ENCODE measurements around the gene ADD1.
A peak's percentile ranks its signal among the peaks of the same experiment; 100 is the strongest.
"Not testable (repeated sequence)": the region's sequence is repeated elsewhere in the genome, so short reads cannot be mapped to it uniquely, and the experiment has no call there.

The ADD1 gene

GRCh38 chr4:2947926-2948325, 104.3 kb downstream of the ADD1 start:
- DNase-seq: no peak

DNA sequence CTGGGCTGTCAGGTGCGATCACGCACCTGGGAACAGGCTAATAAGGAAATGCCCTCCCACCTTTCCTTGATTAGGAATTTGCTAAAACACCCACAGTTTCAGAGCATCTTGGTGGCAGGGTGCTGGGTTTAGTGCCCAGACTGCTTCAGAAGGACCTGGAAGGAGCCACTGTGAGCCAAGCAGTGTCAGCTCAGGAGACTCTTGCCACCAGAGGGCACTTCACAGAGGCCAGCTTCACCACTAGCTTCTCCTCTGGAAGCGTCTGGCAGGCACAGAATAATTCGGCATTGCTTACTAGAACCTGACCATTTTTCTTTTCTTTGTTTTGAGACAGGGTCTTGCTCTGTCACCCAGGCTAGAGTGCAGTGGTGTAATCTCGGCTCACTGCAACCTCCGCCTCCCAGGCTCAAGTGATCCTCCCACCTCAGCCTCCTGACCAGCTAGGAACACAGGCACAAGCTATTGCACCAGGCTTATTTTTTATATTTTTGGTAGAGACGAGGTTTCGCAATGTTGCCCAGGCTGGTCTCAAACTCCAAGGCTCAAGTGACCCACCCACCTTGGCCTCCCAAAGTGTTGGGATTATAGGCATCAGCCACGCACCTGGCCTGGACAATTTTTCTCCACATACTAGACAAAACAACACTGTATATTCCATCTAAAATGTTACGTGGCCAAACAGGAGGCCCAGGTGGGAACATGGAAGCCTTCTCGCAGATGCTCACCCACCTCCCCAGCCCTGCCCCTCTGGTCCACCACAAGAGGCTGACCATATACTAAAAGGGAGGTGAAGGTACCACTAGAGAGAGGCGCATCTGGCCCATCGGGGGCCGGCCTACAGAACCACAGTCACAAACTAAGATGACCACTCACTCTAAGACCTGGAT, 105.5 kb downstream of the ADD1 start:
- DNase-seq: peak; percentile 13

DNA sequence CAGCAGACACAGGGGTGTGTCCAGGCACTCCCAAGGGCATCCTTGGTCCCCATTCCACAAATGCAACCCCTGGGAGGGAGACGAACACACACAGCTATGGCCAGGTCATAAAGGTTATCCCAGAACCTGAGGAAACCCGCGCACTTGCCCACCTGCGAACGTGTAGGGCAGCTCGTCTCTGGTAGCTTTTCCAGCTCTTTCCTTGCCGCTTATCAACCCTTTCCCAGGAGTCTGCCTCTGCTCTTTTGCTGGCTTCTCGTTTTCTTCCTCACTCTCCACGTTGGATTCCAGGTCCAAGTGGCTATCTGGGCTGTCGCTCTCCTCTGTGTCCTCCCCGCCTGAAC, 106.1 kb downstream of the ADD1 start:
- DNase-seq: no peak

DNA sequence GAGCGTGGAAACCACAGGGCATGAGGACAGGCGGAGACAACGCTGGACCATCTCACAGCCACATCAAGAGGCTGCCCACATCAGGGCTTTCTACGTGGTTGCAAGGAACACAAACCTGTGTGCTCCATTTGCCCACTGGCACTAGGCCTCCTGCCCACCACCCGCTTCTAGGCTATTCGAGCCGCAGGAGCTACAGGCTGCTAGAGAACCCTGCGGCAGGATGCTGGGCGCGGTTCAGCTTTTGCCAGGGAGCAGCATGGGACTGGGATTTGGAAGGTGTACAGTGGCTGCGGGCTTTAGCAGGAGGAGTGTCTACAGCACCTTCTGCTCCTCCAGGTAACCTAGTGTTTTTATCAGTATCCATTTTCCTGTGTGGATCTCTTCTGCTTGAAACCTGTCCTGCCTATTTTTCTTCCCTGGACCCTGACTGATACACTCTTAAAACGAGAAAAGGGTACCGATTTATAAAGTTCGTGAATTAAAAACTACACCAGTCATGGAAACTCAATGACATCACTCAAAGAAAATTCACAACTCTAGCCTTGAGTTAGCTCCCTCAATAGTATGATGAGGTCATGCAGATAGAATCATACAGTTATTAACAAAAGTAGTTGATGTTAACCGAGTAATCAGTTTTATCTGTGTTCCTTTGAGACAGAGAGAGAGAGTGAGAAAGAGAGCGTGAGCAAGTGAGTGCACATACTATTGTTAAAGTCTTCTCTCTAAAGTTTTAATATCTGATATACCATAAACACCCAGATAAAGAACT, 106.8 kb downstream of the ADD1 start:
- no peak for DNase-seq

- no peak for DNase-seq
Observed at GRCh38 chr4:2953496-2953895, 109.9 kb downstream of the ADD1 start.

DNA sequence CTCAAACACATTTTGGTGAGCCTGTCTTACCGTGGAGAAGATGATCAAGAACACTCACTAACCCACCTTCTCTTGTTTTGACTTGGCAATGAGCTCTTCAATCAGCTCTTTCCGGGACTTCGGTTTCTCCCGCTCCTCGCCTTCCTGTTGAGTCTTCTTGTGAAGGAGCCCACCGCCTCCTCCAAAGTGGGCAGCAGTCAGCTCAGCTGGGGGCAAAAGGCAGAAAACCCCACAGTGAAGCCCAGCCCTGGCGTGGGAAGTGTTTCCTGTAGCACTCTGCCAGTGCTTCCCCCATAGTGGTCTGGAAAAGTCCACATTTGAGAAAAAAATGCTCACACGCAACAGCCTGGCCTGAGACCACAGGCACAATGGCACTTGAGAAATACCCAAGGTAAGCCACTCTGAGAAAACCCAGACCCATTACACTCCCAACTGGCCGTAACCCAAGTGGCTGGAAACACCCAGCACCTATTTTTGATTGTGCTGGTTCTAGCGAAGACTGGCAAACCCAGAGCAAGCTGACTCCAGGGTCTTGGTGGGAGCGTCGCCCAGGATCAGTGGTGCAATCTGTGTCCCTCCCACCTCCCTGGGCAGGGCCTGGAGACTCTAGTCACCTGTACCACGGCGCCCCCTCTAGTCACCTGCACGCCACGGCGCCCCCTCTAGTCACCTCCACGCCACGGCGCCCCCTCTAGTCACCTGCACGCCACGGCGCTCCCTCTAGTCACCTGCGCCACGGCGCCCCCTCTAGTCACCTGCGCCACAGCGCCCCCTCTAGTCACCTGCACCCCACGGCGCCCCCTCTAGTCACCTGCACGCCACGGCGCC, 110.9 kb downstream of the ADD1 start:
- DNase-seq: no peak

DNA sequence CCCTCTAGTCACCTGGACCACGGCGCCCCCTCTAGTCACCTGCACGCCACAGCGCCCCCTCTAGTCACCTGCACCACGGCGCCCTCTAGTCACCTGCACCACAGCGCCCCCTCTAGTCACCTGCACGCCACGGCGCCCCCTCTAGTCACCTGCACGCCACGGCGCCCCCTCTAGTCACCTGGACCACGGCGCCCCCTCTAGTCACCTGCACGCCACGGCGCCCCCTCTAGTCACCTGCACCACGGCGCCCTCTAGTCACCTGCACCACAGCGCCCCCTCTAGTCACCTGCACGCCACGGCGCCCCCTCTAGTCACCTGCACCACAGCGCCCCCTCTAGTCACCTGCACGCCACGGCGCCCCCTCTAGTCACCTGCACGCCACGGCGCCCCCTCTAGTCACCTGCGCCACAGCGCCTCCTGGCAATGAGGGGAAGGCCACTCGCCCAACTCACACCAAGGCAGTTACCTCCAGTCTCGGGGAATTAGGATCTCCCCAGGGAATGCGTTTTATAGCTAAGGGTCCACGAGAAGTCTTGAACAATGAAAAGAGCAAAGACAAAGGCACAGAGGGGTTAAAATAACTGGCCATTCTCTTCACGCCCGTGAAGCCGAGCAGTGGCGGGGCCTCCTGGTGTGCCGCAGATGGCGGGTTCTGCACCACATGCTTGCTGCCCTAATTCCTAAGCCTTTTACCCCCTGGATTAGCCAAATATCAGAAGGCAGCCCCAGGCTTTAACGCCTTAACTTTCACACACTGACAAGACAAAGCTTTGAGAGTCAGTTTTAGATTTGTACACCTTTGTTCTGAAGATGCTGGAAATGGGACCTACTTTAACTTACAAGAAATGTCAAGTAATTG, 111.8 kb downstream of the ADD1 start:
- DNase-seq: not testable (repeated sequence)

- DNase-seq: peak; percentile 49
Observed at GRCh38 chr4:2958446-2958845, 114.8 kb downstream of the ADD1 start.

GRCh38 chr4:2960450-2960849, 116.8 kb downstream of the ADD1 start:
- DNase-seq: not testable (repeated sequence)

- DNase-seq: no peak
Observed at GRCh38 chr4:2961421-2961810, 117.8 kb downstream of the ADD1 start.

DNA sequence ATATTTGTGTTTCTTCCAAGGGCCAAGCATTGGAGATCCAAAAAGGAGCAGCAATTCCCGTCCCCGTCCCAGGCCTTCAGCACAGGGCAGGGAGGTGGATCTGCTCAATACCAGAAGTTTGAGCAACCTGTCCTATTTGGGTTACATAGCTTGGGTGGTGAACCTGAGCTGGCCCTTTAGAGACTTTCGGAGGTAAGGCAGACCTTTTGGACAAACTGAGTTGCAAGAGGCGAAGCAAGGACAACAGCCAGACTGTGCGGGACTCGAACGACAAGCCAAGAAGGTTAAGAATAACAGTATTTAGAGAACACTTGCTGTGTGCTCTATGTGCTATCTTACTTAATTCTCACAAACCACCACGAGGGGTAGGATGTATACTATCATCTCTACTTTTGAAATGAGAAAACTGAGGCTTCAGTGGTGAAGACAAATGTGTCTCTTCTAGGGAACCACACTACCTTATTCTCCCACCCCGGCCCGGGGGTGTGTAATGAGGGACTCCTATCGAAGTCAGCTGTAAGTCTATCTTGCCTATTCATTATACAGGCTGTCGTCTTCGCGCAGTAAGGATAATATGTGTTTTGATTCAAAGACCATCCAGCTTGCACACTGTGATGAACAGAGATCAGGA, 118.3 kb downstream of the ADD1 start:
- DNase-seq: no peak

DNA sequence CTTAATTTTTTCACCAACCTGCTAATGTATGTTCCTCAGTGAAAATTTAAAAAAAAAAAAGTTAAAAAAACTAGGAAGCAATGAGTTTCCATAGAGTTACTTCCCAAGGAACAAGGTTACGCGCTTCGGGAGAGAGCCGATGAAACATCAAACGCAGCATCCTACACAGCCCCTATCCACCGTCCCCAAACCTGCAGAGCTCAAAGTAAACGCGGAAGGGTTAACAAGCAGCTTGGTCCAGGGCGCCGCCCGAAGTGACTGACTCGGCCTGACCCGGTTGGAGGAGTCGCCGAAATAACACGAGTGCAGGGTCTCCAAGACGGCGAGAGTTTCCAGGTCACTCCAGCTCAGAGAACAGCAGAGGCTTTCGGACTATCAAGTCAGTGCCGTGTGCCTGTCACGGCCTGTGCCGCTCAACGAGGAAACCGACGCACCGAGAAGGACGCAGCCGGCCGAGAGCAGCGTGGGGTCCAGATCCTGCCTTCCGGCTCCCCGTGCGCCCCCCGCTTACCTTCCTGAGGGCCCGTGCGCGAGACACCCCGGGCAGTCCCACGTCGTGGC, 119.0 kb downstream of the ADD1 start:
- DNase-seq: peak; percentile 35

DNA sequence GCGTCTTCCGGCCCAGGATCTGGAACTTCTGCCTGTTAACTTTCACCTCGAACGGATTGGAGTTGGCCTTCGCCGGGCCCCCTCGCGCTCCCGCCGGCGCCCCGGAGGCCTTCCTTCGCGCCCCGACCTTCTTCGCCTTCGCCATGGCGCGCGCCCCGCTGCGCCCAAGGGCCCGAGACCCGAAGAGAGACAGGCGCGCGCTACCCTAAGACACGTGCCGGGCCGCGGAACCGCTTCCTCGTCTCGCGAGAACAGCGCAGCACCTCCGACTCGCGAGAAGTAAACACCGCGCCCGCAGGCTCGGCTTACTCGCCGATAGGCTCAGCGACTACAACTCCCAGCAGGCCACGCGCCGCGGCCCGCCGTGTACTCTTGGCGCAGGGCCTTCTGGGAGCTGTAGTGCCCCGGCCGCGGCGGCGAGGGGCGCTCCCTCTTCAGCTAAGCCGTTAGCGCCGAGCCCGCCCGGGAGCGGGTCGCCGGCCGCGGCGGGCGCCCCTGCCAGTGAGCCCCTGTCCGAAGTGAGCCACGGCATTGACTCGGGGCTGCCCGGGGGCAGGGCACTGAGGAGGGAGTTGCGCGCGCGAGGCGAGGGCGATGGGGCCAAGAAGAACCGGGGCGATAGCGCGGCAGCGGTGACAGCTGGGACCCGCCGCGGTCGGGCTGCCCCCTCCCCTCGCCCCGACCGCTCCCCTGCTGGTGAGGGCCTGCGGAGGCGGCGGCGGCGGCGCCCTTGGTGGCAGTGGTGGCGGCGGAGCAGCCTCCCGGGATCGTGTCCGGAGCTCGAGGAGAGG, 119.7 kb downstream of the ADD1 start, which contains the start of the genes GRK4 and NOP14:
Gene GRK4 (plus strand): TSS at position 397 of the 791 bp plus-strand sequence. CDS start 500 bp downstream, outside the sequence.
Gene NOP14 (minus strand): TSS at position 232 of the 791 bp plus-strand sequence. CDS start 87 bp downstream, at position 145.
- DNase-seq: peak; percentile 99

- peak; percentile 52 for DNase-seq
Observed at GRCh38 chr4:2963966-2964471, 120.4 kb downstream of the ADD1 start.

DNA sequence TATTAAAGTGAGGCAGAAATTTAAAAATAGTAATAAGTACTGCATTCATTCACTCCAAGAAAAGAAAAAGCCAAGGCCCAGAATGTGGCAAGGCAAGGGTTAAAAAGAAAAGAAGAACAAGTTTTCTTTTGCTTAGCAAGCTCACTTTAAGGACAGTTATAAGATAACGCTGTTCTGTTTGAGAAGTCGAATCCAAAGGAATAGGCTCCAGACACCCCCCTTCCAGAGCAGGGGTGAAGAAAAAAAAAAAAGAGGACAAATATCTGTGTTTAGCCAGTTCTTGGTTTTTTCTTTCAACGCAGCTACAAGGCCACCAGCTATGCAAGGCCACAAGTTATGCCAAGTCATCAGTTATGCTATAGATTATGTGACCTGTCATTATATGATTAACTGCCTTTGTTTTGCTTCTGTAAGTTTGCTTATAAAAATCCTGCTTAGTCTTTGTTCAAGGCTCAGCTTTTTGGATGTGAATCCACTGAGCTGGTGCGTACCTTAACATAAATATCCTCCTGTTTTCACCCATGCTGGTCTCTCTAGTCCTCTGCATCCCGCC, 121.1 kb downstream of the ADD1 start:
- DNase-seq: no peak

DNA sequence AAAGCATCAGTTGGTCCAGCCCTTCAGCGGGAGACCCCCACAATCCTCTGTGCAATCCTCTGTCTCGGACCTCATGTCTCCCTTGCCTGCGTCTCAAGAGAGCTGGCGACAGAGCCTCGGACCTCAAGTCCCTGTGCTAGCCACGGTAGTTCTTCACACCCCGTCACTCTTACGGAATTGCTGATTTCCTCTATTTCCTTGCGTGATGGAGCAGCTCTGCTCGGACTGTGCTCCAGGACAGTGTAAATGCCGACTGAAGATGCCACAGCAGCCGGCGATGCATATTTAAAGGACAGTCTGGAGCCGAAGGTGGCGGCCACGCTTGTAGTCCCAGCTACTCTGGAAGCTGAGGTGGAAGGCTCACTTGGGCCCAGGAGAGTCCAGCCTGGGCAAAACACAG, 121.6 kb downstream of the ADD1 start:
- no peak for DNase-seq

DNA sequence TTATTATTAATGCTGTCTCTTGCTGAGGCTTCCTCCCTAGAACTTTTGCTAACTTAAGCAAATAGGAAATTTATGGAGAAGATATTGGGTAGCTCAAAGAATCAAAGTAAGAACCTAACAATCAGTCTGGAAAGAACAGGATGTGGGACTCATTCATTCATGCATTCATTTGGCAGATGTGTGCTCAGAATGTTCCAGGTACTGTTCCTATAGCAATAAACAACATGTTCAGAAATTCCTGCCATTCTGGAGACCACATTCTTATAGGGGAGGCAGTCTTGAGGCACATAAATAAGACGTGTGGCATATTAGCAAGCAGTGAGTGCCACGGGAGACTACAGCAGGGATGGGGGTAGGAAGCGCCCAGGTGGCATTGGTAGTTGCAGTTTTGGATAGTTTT, 124.7 kb downstream of the ADD1 start:
- no peak for DNase-seq

DNA sequence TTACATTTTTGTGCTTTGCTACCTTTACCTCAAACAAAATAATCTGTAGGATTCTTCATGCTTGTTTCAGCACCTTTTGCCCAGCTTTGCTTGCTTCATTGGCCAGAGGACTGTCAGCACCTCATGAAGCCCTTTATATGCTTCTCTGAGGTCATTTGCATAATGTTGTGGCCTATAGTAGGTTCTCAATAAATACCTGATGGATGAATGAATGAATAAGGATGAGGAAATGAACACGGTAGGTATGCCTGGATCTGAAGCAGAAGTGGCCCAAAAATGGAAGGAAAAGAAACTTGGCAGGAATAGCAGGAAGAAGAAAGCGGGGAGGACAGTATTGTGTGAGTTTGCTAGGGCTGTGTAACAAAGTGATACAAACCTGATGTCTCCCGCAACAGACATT, 127.6 kb downstream of the ADD1 start:
- DNase-seq: no peak
